Transverse colon (tissue), 4 donors: ENCODE measurements around the gene LSAMP. TPM values are rescaled to one million over a fixed set of nuclear protein-coding genes. Genes with fewer than 3 reads are reported as not detected.

Experiments
- DNase-seq: peaks from one replicate; pipeline ENCODE4 v3.0.0-alpha.2; 2019
- H3K27ac ChIP-seq, 4 donors: fragments of 200-600 bp; sonication (generic); 2 replicates each; pipeline ENCODE4 v1.5.1; 2016 to 2018; ENCODE audit warnings: inconsistent platforms in 4 of 4
- H3K27me3 ChIP-seq: fragments of 200-600 bp; sonication (generic); 2 replicates; pipeline ENCODE4 v1.5.1; 2017; ENCODE audit warnings: inconsistent platforms
- H3K36me3 ChIP-seq, 4 donors: fragments of 200-600 bp; sonication (generic); 2 replicates each; pipeline ENCODE4 v1.5.1; 2017 to 2019; ENCODE audit warnings: inconsistent platforms in 4 of 4
- H3K4me1 ChIP-seq, 4 donors: fragments of 200-600 bp; sonication (generic); 2 replicates each; pipeline ENCODE4 v1.5.1; 2017 to 2020; ENCODE audit warnings: inconsistent platforms in 4 of 4
- H3K4me3 ChIP-seq, 4 donors: fragments of 200-600 bp; sonication (generic); 1 replicate in 1 of 4; 2 replicates in 3 of 4; pipeline versions ENCODE4 v1.5.1 to v1.6.1; 2017 to 2019; ENCODE audit warnings: inconsistent platforms in 4 of 4
- H3K9me3 ChIP-seq, 2 donors: fragments of 200-600 bp; sonication (generic); 2 replicates each; pipeline ENCODE4 v1.5.1; 2017 to 2019; ENCODE audit warnings: inconsistent platforms in 2 of 2
- EP300 ChIP-seq: sonication (generic); formaldehyde crosslinking; IDR thresholded peaks from one replicate; pipeline ENCODE4 v1.6.1; 2017; ENCODE audit warnings: antibody characterized with exemption, low read depth
- POLR2A ChIP-seq: fragments of 450-650 bp; IDR thresholded peaks from one replicate; pipeline ENCODE4 v1.6.1; 2016; ENCODE audit warnings: antibody characterized with exemption, mild to moderate bottlenecking, moderate library complexity
- POLR2AphosphoS5 ChIP-seq, 3 donors: sonication (generic); formaldehyde crosslinking; IDR thresholded peaks; one replicate each; pipeline ENCODE4 v1.6.1; 2016; ENCODE audit warnings: antibody characterized with exemption in 3 of 3
- WGBS, 2 donors: methylation state at CpG; one replicate each; pipeline ENCODE4 v1.1.5; 2018; ENCODE audit warnings: low coverage in 1 of 2; 5-methylcytosine and 5-hydroxymethylcytosine counted together
- in situ Hi-C, 4 donors: fragments of 200-750 bp; cut with MboI; loops; one replicate each; pipeline versions ENCODE4 v1.15.0 to v1.15.1; 2017; ENCODE audit warnings: low sequenced_read_pairs in 3 of 4, low pct_ligation_motif_present in 1 of 4, low pct_unique_long_range_greater_than_20kb in 1 of 4
- intact Hi-C: fragments of 100-400 bp; cut with DNase I; formaldehyde crosslinking; loops from one replicate; pipeline ENCODE4 v1.15.1; 2023; ENCODE audit warnings: low total_unique reads
- total RNA-seq, 4 donors: library from RNA; depleted of rRNA; stranded (reverse); fragments of >200 nt; gene quantifications; one replicate each; pipeline ENCODE4 v1.1.0, GENCODE V29; 2016
- TF ChIP-seq, protein P1 (sequence below), 5 experiments: fragments of 200-600 bp in 3 of 5; fragments of 450-650 bp in 2 of 5; sonication (generic) in 3 of 5; IDR thresholded peaks; 1 replicate in 2 of 5; 2 replicates in 3 of 5; pipeline ENCODE4 v1.5.1; 2016 to 2017; ENCODE audit warnings: antibody characterized with exemption in 5 of 5, inconsistent platforms in 3 of 5, mild to moderate bottlenecking in 2 of 5, moderate library complexity in 1 of 5

LSAMP gene
- total RNA-seq, 4 donors from 2014 or later, result 3.4 to 8.2 (median 5.4) TPM

GRCh38 chr3:115982629-115983028 lies 462.7 kb downstream of the LSAMP start:
- Histone ChIP-seq H3K36me3 (no peaks in the 10 kb centered on the region), H3K27me3 (no peaks in the 10 kb centered on the region), H3K9me3 (no peaks in the 10 kb centered on the region), H3K4me3 (no peak overlapping the region), H3K4me1 (no peaks in the 10 kb centered on the region), H3K27ac (no peak overlapping the region)
- in situ Hi-C loops, result no loop called here
- WGBS, 2 donors, result 76 to 78% methylated on average over 2 of the region's 2 CpGs
- intact Hi-C loops, result no loop called here
- no peak for DNase-seq
- TF ChIP-seq EP300, result no peak

GRCh38 chr3:115982108-115982507 lies 463.2 kb downstream of the LSAMP start:
- Histone ChIP-seq H3K4me3 (no peak overlapping the region), H3K36me3 (no peaks in the 10 kb centered on the region), H3K27ac (no peak overlapping the region), H3K27me3 (no peaks in the 10 kb centered on the region), H3K9me3 (no peaks in the 10 kb centered on the region), H3K4me1 (no peaks in the 10 kb centered on the region)
- DNase-seq, result no peak
- WGBS, 2 donors, result 73 to 91% methylated on average over 3 of the region's 3 CpGs
- no peak for TF ChIP-seq POLR2AphosphoS5 (IDR thresholded peaks at IDR 0.05)
- TF ChIP-seq, protein P1, sequence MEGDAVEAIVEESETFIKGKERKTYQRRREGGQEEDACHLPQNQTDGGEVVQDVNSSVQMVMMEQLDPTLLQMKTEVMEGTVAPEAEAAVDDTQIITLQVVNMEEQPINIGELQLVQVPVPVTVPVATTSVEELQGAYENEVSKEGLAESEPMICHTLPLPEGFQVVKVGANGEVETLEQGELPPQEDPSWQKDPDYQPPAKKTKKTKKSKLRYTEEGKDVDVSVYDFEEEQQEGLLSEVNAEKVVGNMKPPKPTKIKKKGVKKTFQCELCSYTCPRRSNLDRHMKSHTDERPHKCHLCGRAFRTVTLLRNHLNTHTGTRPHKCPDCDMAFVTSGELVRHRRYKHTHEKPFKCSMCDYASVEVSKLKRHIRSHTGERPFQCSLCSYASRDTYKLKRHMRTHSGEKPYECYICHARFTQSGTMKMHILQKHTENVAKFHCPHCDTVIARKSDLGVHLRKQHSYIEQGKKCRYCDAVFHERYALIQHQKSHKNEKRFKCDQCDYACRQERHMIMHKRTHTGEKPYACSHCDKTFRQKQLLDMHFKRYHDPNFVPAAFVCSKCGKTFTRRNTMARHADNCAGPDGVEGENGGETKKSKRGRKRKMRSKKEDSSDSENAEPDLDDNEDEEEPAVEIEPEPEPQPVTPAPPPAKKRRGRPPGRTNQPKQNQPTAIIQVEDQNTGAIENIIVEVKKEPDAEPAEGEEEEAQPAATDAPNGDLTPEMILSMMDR (IDR thresholded peaks at IDR 0.05), result no peak
- no peak for TF ChIP-seq EP300
- no peak for TF ChIP-seq POLR2A
- intact Hi-C loops, result no loop called here
- in situ Hi-C loops, result no loop called here

GRCh38 chr3:115980709-115981108 lies 464.6 kb downstream of the LSAMP start:
- WGBS, 2 donors, result 38 to 68% methylated on average over 3 of the region's 3 CpGs
- TF ChIP-seq POLR2AphosphoS5 (IDR thresholded peaks at IDR 0.05), result no peak
- TF ChIP-seq EP300, result no peak
- TF ChIP-seq, protein P1 (IDR thresholded peaks at IDR 0.05), result no peak
- no peak for TF ChIP-seq POLR2A

GRCh38 chr3:115977866-115978265 lies 467.4 kb downstream of the LSAMP start:
- Histone ChIP-seq H3K36me3 (no peaks in the 10 kb centered on the region), H3K4me1 (no peaks in the 10 kb centered on the region), H3K9me3 (no peaks in the 10 kb centered on the region), H3K27me3 (no peaks in the 10 kb centered on the region), H3K4me3 (no peak overlapping the region), H3K27ac (no peak overlapping the region)
- no peak for DNase-seq
- in situ Hi-C loops, result no loop called here
- WGBS, 2 donors, result 53 to 63% methylated on average over 4 of the region's 4 CpGs
- intact Hi-C loops, result no loop called here
- TF ChIP-seq POLR2A, result no peak
- TF ChIP-seq, protein P1 (IDR thresholded peaks at IDR 0.05), result no peak
- no peak for TF ChIP-seq EP300
- TF ChIP-seq POLR2AphosphoS5 (IDR thresholded peaks at IDR 0.05), result no peak

More at GRCh38 chr3:115980709-115981108, 464.6 kb downstream of the LSAMP start:
- H3K27me3 ChIP-seq, result no peaks in the 10 kb centered on the region
- H3K4me1 ChIP-seq, result no peaks in the 10 kb centered on the region
- in situ Hi-C loops, result no loop called here
- H3K4me3 ChIP-seq, result no peak overlapping the region
- intact Hi-C loops, result no loop called here
- DNase-seq, result no peak
- H3K9me3 ChIP-seq, result no peaks in the 10 kb centered on the region
- no peak overlapping the region for H3K27ac ChIP-seq
- no peaks in the 10 kb centered on the region for H3K36me3 ChIP-seq

- no peaks in the 10 kb centered on the region for H3K4me1 ChIP-seq
- TF ChIP-seq, protein P1 (IDR thresholded peaks at IDR 0.05), result no peak
- TF ChIP-seq EP300 (no peak), POLR2A (no peak), POLR2AphosphoS5 (IDR thresholded peaks at IDR 0.05) (no peak)
- no peak for DNase-seq
- H3K27ac ChIP-seq, result no peak overlapping the region
- in situ Hi-C loops, result no loop called here
- no peaks in the 10 kb centered on the region for H3K9me3 ChIP-seq
- no peaks in the 10 kb centered on the region for H3K36me3 ChIP-seq
- H3K27me3 ChIP-seq, result no peaks in the 10 kb centered on the region
- WGBS, 2 donors, result 71 to 79% methylated on average over 1 of the region's 1 CpG
- no peak overlapping the region for H3K4me3 ChIP-seq
- intact Hi-C loops, result no loop called here
Measured at GRCh38 chr3:115975796-115976195, 469.5 kb downstream of the LSAMP start.
